ENCODE measurements around the gene CCDC92.

CCDC92 gene

DNA sequence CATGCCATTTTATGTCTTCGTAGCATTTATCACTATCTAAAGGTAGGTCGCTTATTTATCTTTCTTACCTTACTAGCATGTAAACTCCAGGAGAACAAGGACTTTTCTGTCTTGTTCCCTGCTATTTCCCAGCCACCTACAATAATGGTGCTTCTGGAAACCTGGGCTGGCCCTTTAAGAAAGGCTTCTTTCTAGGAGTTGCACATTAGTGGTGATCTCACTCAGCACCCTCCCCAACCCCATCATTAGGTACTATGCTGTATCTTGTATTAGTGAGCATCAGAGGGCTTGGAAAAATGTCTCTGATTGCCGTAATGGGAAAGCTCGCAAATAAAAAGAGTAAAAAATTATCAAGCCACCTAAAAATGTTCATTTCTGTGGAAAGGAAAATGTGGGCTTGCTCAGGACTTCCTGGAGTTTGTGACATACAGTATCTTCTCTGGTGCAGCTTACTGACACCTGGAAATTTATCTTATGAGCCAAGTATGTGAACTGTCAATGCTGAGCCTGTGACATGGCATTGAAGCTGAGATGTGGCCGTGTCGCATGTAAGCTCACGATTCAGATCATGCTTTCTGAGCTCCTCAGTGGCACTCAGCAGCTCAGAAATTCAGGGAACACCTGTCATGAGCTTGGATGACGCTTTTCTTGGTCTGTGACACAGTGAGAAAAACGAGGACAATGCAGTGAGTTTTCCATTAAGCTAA, 12.4 kb downstream of the CCDC92 start:
- TF ChIP-seq, protein P1, sequence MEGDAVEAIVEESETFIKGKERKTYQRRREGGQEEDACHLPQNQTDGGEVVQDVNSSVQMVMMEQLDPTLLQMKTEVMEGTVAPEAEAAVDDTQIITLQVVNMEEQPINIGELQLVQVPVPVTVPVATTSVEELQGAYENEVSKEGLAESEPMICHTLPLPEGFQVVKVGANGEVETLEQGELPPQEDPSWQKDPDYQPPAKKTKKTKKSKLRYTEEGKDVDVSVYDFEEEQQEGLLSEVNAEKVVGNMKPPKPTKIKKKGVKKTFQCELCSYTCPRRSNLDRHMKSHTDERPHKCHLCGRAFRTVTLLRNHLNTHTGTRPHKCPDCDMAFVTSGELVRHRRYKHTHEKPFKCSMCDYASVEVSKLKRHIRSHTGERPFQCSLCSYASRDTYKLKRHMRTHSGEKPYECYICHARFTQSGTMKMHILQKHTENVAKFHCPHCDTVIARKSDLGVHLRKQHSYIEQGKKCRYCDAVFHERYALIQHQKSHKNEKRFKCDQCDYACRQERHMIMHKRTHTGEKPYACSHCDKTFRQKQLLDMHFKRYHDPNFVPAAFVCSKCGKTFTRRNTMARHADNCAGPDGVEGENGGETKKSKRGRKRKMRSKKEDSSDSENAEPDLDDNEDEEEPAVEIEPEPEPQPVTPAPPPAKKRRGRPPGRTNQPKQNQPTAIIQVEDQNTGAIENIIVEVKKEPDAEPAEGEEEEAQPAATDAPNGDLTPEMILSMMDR (conservative IDR thresholded peaks at IDR 0.05; ENCODE audit: low read depth, low read length), result no peak
- no peak overlapping the region for H3K4me3 ChIP-seq (ENCODE audit: low read depth, low read length)
- DNase-seq (ENCODE audit: low read depth), result no peak

DNA sequence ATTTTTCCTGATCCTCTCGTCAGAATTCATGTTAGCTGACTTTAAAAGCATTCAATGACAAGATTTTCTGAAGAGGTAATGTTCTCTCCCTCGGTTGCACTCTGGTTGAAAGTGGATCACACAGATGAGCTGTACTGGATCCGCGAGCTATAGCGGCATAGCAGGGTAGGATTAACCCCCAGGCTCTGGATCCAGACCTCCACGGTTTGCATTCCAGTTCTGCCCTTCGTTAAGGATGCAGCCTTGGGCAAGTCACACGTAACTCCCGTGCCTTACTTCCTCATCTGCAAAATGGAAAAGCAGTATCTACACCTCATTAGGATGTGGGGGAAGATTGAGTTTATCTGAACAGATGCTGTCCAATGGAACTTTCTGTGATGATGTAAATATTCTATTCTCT, 13.8 kb downstream of the CCDC92 start:
- no peak overlapping the region for H3K4me3 ChIP-seq (ENCODE audit: low read depth, low read length)
- no peak for DNase-seq (ENCODE audit: low read depth)
- TF ChIP-seq, protein P1 (conservative IDR thresholded peaks at IDR 0.05; ENCODE audit: low read depth, low read length), result no peak

DNA sequence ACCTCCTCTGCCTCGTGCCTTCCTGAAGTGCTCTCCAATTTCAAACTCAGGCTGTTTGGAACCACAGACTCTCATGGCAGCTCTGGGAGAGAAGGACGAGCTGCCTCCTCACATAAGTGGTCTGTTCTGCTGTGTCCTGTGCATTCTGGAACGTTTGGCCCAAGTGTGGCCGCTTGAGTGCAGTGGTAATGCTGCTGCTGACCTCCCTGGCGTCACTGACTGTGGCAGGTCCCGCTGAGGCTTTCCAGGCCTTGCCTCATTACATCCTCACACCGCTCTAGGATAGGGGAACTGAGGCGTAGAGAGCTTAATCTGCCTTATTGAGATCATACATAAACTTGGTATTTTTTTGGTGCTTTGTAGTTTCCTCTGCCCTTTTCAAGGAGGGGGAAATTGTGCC, 14.2 kb downstream of the CCDC92 start:
- no peak for DNase-seq (ENCODE audit: low read depth)
- no peak overlapping the region for H3K4me3 ChIP-seq (ENCODE audit: low read depth, low read length)
- TF ChIP-seq, protein P1 (conservative IDR thresholded peaks at IDR 0.05; ENCODE audit: low read depth, low read length), result no peak

DNA sequence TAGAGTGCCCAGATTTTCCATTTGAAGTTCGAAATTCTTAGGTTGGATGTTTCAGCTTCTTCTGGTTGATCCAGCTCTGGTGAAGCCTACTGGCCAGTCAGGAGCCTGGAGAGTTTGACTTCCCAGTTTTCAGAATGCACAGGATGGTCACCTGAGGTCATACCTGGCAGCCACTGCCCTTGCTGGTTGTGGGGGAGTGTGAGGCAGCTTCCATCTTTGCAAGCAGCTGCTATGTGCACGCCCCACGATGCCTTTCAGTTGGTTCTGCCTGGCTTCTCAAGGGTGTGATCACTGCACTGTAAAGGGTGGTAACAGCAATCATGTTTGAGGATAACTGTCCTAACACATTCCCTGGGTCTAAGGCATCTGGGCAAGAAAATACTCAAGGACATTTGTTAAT, 15.4 kb downstream of the CCDC92 start:
- DNase-seq (ENCODE audit: low read depth), result no peak
- TF ChIP-seq, protein P1 (conservative IDR thresholded peaks at IDR 0.05; ENCODE audit: low read depth, low read length), result no peak
- H3K4me3 ChIP-seq (ENCODE audit: low read depth, low read length), result no peak overlapping the region

DNA sequence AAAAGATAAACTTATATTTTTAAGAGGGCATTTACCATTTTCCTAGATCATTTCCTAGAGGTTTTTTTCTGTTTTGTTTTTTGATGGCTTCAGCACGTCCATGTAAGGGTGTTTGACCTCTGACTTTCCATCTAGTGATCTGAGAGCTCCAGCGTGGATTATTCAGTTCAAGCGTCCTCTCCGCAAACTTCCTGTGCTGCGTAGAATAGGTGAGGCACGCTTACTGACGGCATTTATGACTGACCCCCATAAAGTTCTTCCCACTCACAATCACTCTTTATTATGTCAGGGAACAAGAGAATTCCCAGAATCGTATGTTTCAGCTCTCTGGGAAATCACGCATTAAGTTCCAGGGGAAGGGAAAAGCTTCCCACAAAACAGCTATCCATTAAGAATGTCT, 16.4 kb downstream of the CCDC92 start:
- H3K4me3 ChIP-seq (ENCODE audit: low read depth, low read length), result no peak overlapping the region
- DNase-seq (ENCODE audit: low read depth), result no peak
- TF ChIP-seq, protein P1 (conservative IDR thresholded peaks at IDR 0.05; ENCODE audit: low read depth, low read length), result no peak

DNA sequence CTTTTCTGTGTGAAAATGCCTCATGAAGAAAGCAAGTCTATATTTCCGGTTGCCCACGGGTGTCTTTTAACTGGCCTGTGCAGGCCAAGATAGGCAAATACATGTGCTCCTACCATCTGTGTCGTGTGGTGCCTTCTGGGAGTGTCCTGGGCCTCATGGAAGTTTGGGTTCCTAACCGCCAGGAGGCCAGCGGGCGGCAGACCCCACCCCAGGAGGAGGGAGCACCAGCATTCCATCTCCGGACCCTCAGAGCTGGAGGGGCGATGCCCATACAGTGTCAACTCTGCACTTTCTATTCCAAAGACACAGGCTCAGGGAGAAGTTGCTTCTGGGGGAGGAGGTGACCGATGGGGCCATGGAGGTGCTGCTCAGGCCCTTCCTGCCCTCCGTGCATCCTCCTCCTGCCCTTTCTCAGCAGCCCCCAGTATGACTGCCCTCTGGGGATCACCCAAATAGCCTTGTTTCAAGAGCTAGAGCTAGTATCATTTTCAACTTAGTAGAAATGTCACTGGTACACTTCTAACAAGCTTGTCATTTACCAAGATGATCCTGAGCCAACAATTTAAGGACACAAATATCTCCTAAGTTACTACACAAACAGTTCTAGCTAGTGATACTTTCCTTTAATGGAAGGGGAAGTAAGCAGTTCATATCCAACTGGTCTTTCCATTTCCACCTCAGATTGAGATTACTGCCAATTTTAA, 17.8 kb downstream of the CCDC92 start:
- no peak overlapping the region for H3K4me3 ChIP-seq (ENCODE audit: low read depth, low read length)
- DNase-seq (ENCODE audit: low read depth), result no peak
- TF ChIP-seq, protein P1 (conservative IDR thresholded peaks at IDR 0.05; ENCODE audit: low read depth, low read length), result no peak

DNA sequence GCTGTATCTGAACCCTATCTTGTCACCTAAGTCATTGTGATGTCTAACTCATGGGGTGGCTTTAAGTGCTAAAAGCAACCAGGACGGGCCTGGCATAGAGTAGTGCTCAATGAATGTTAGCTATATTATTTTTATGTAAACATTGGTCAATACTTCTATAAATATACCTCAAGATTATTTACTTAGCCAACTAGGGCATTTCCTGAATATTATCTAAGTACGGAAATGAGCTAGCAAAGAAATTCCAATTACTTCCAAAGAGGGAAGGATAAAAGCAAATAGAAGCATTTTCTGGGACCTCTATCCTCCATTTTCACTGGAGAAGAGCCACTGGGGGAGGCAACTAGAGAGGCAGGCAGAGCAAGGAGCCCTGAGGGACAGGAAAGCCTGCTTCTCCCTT, 20.6 kb downstream of the CCDC92 start:
- H3K4me3 ChIP-seq (ENCODE audit: low read depth, low read length), result no peak overlapping the region
- TF ChIP-seq, protein P1 (conservative IDR thresholded peaks at IDR 0.05; ENCODE audit: low read depth, low read length), result no peak
- no peak for DNase-seq (ENCODE audit: low read depth)

All from choroid plexus epithelial cell (primary cell).